ENCODE measurements around the gene CHCHD6. TPM values are rescaled to one million over a fixed set of nuclear protein-coding genes. Genes with fewer than 3 reads are reported as not detected.

CHCHD6 gene
- total RNA-seq, 1 experiment from 2014 or later, result 36.3 TPM

DNA sequence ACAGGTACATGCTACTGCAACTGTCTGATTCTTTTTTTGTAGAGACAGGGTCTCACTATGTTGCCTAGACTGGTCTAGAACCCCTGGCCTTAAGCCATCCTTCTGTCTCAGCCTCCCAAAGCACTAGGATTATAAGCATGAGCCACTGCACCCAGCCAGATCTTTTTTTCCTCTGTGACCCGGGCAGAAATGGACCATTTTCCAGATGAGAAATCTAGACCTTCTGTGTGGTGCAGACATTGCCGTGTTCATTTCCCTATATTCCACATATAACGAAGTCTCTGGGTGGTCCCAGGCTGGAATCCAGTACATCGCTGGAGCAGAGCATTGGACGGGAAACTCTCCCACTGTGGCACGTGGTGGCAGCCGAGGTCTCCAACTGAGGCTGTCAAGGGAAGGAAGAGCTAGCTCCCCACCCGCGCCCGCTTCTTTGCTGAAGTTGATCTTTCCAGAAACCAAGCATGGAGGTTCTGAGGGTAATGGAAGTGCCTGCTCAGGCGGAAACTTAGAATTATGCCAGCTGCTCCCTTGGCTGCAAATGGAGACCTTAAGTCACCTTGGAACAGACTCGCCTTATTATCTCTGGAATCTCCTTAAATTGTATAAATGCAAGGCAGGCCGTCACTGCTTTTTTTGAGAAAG is 26.1 kb upstream of the CHCHD6 start (continued):
- TF ChIP-seq REST (IDR thresholded peaks at IDR 0.05; ENCODE audit: low read depth) (no peak), TCF7L2 (IDR thresholded peaks at IDR 0.05; ENCODE audit: borderline replicate concordance, extremely low read depth, insufficient read depth, insufficient read length) (no peak), CEBPB (IDR thresholded peaks at IDR 0.05; ENCODE audit: low read depth) (no peak), SIN3A (IDR thresholded peaks at IDR 0.05; ENCODE audit: low read depth) (no peak), YY1 (IDR thresholded peaks at IDR 0.05; ENCODE audit: extremely low read depth, insufficient replicate concordance, low read depth, low read length) (no peak), FOSL1 (IDR thresholded peaks at IDR 0.05; ENCODE audit: low read depth) (no peak), EZH2 (IDR thresholded peaks at IDR 0.05) (no peak), MAX (IDR thresholded peaks at IDR 0.05) (no peak)
- TF ChIP-seq, protein P1, sequence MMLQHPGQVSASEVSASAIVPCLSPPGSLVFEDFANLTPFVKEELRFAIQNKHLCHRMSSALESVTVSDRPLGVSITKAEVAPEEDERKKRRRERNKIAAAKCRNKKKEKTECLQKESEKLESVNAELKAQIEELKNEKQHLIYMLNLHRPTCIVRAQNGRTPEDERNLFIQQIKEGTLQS (IDR thresholded peaks at IDR 0.05), result no peak

All from HCT116 (cell line).